GM12873 (cell line): ENCODE measurements around the gene LRRC10.

ENCODE experiments used
- CTCF ChIP-seq: IDR thresholded peaks from 2 replicates; pipeline ENCODE4 v1.5.1; 2012; ENCODE audit warnings: low read depth, mild to moderate bottlenecking, moderate library complexity, low read length, control low read depth; ENCODE audit not compliant: insufficient read depth; ENCODE audit errors: missing control alignments

Gene LRRC10

GRCh38 chr12:69569236-69569635 lies 41.5 kb downstream of the LRRC10 start:
- TF ChIP-seq CTCF: no peak

GRCh38 chr12:69566603-69567002 lies 44.1 kb downstream of the LRRC10 start:
- TF ChIP-seq CTCF: peak; percentile 9

GRCh38 chr12:69563166-69563762 lies 47.4 kb downstream of the LRRC10 start:
- no peak for TF ChIP-seq CTCF
